WTC11 (cell line): Measurements from ENCODE around the gene ETV6. TPM values are rescaled to one million over a fixed set of nuclear protein-coding genes. Genes with fewer than 3 reads are reported as not detected.

ENCODE experiments used
- ATAC-seq: fragments of 200-7000 bp; cut with Tn5 transposase; 2 replicates; pipeline ENCODE4 v1.10.0; 2021; ENCODE audit warnings: mild to moderate bottlenecking, moderate library complexity
- CTCF ChIA-PET: fragments of 300-600 bp; sonication (Branson Sonifier 250); formaldehyde crosslinking; loops from one replicate; lab custom pipeline; 2021; ENCODE audit warnings: antibody characterized with exemption; lab: Charles Lee
- POLR2A ChIA-PET: fragments of 350-600 bp; sonication (Branson Sonifier 250); formaldehyde crosslinking; loops from one replicate; lab custom pipeline; 2021; ENCODE audit warnings: antibody characterized with exemption; lab: Charles Lee
- DNase-seq: peaks from one replicate; pipeline ENCODE4 v3.0.0; 2021; ENCODE audit warnings: low spot score
- H3K27ac Mint-ChIP-seq: 2 replicates; pipeline ENCODE4 v1.8.0; 2021; ENCODE audit warnings: mixed read lengths
- H3K27me3 Mint-ChIP-seq: 2 replicates; pipeline ENCODE4 v1.8.0; 2021; ENCODE audit warnings: low read depth, mild to moderate bottlenecking, moderate library complexity, mixed read lengths
- H3K36me3 Mint-ChIP-seq: 2 replicates; pipeline ENCODE4 v1.8.0; 2021; ENCODE audit warnings: mixed read lengths
- H3K4me1 Mint-ChIP-seq: 2 replicates; pipeline ENCODE4 v1.8.0; 2022; ENCODE audit warnings: mixed read lengths
- H3K4me3 Mint-ChIP-seq: 2 replicates; pipeline ENCODE4 v1.8.0; 2021; ENCODE audit warnings: mild to moderate bottlenecking, moderate library complexity, mixed read lengths
- H3K9me3 Mint-ChIP-seq: 2 replicates; pipeline ENCODE4 v1.8.0; 2021; ENCODE audit warnings: mixed read lengths
- AR ChIP-seq: fragments of 250-450 bp; sonication (Bioruptor Pico); IDR thresholded peaks from 2 replicates; pipeline ENCODE4 v1.9.0; 2021; ENCODE audit warnings: mild to moderate bottlenecking
- ATF2 ChIP-seq: sonication (generic); formaldehyde crosslinking; IDR thresholded peaks from 2 replicates; pipeline ENCODE4 v1.8.1; 2022; ENCODE audit warnings: low read depth, missing genetic modification reagents, borderline replicate concordance
- ATF6 ChIP-seq: sonication (generic); formaldehyde crosslinking; IDR thresholded peaks from 2 replicates; pipeline ENCODE4 v1.8.1; 2023; ENCODE audit warnings: mild to moderate bottlenecking, missing genetic modification reagents
- CDX4 ChIP-seq: fragments of 250-450 bp; sonication (Bioruptor Pico); IDR thresholded peaks from 2 replicates; pipeline ENCODE4 v1.9.0; 2021; ENCODE audit warnings: moderate library complexity, mild to moderate bottlenecking, inconsistent platforms, borderline replicate concordance
- E2F5 ChIP-seq: sonication (generic); formaldehyde crosslinking; IDR thresholded peaks from 2 replicates; pipeline ENCODE4 v1.8.1; 2022; ENCODE audit warnings: mild to moderate bottlenecking, moderate library complexity, missing genetic modification reagents
- EMX1 ChIP-seq: fragments of 250-450 bp; sonication (Bioruptor Pico); IDR thresholded peaks from 2 replicates; pipeline ENCODE4 v1.8.0; 2021; ENCODE audit warnings: mild to moderate bottlenecking
- FOXP1 ChIP-seq: sonication (generic); formaldehyde crosslinking; IDR thresholded peaks from 2 replicates; pipeline ENCODE4 v1.8.0; 2022; ENCODE audit warnings: missing genetic modification reagents, mild to moderate bottlenecking, moderate library complexity, borderline replicate concordance
- HMGA2 ChIP-seq: fragments of 250-450 bp; sonication (Bioruptor Pico); IDR thresholded peaks from 2 replicates; pipeline ENCODE4 v1.4.0; 2021; ENCODE audit warnings: mild to moderate bottlenecking, moderate library complexity
- KAT7 ChIP-seq: sonication (generic); formaldehyde crosslinking; IDR thresholded peaks from 2 replicates; pipeline ENCODE4 v1.8.1; 2023; ENCODE audit warnings: missing genetic modification reagents, mild to moderate bottlenecking, borderline replicate concordance
- MXD4 ChIP-seq: fragments of 250-450 bp; sonication (Bioruptor Pico); IDR thresholded peaks from 2 replicates; pipeline ENCODE4 v1.8.0; 2021; ENCODE audit warnings: mild to moderate bottlenecking, moderate library complexity, borderline replicate concordance
- MYBL2 ChIP-seq: sonication (generic); formaldehyde crosslinking; IDR thresholded peaks from 2 replicates; pipeline ENCODE4 v1.8.1; 2023; ENCODE audit warnings: mild to moderate bottlenecking, moderate library complexity, missing genetic modification reagents
- NFATC4 ChIP-seq: fragments of 250-450 bp; sonication (Bioruptor Pico); IDR thresholded peaks from 2 replicates; pipeline ENCODE4 v1.9.0; 2021; ENCODE audit warnings: mild to moderate bottlenecking
- PREB ChIP-seq: sonication (generic); formaldehyde crosslinking; IDR thresholded peaks from 2 replicates; pipeline ENCODE4 v1.8.1; 2022; ENCODE audit warnings: mild to moderate bottlenecking, missing genetic modification reagents, moderate library complexity, borderline replicate concordance
- SP1 ChIP-seq: sonication (generic); formaldehyde crosslinking; conservative IDR thresholded peaks from 2 replicates; pipeline ENCODE4 v1.8.1; 2022; ENCODE audit warnings: missing genetic modification reagents
- TEAD1 ChIP-seq: sonication (generic); formaldehyde crosslinking; IDR thresholded peaks from 2 replicates; pipeline ENCODE4 v1.8.0; 2022; ENCODE audit warnings: mild to moderate bottlenecking, missing genetic modification reagents
- ZNF396 ChIP-seq: fragments of 250-450 bp; sonication (Bioruptor Pico); IDR thresholded peaks from 2 replicates; pipeline ENCODE4 v1.8.0; 2021; ENCODE audit warnings: mild to moderate bottlenecking, moderate library complexity, borderline replicate concordance
- total RNA-seq: library from RNA; stranded (reverse); gene quantifications from 3 replicates; pipeline ENCODE4 v1.2.3, GENCODE V29; 2021

ETV6 gene
- total RNA-seq, 1 experiment from 2014 or later: 23.5 TPM

- ATAC-seq: no peak
- CTCF ChIA-PET: interaction anchor here (1.1 kb wide), 1 partner anchor 10 kb away, joined by 4 read pairs; no protein-coding TSS in a partner anchor
- POLR2A ChIA-PET: no interaction called here
- no peak overlapping the region for H3K27ac Mint-ChIP-seq
- H3K27me3 Mint-ChIP-seq: no peaks in the 10 kb centered on the region
- no peak for DNase-seq
- H3K4me3 Mint-ChIP-seq: no peak overlapping the region
- H3K9me3 Mint-ChIP-seq: peaks cover 5% of the 10 kb centered on the region
- no peaks in the 10 kb centered on the region for H3K36me3 Mint-ChIP-seq
- no peak for TF ChIP-seq E2F5 (CRISPR knock-in tag)
- peaks cover 39% of the 10 kb centered on the region for H3K4me1 Mint-ChIP-seq
These were observed 145.3 kb downstream of the ETV6 start for GRCh38 chr12:11794751-11795150.

GRCh38 chr12:11795192-11795912 is 145.9 kb downstream of the ETV6 start:
- no peaks in the 10 kb centered on the region for H3K27me3 Mint-ChIP-seq
- POLR2A ChIA-PET: no interaction called here

More at GRCh38 chr12:11795192-11795912, 145.9 kb downstream of the ETV6 start:
- Mint-ChIP-seq H3K36me3 (no peaks in the 10 kb centered on the region), H3K27ac (no peak overlapping the region), H3K4me3 (no peak overlapping the region), H3K4me1 (peaks cover 34% of the 10 kb centered on the region), H3K9me3 (peaks cover 2% of the 10 kb centered on the region)
- no peak for DNase-seq
- TF ChIP-seq EMX1 (CRISPR knock-in tag): no peak
- no peak for TF ChIP-seq MXD4 (CRISPR knock-in tag)
- TF ChIP-seq HMGA2 (CRISPR knock-in tag): no peak
- TF ChIP-seq FOXP1: no peak
- TF ChIP-seq E2F5 (CRISPR knock-in tag): no peak
- no peak for TF ChIP-seq CDX4 (CRISPR knock-in tag)
- TF ChIP-seq ZNF396: no peak
- TF ChIP-seq NFATC4 (CRISPR knock-in tag): no peak
- no peak for TF ChIP-seq MYBL2 (CRISPR knock-in tag)
- TF ChIP-seq AR (CRISPR knock-in tag): no peak
- no peak for TF ChIP-seq TEAD1
- no peak for TF ChIP-seq PREB (CRISPR knock-in tag)
- no peak for TF ChIP-seq ATF6 (CRISPR knock-in tag)
- TF ChIP-seq KAT7: no peak
- TF ChIP-seq ATF2: no peak
- TF ChIP-seq SP1 (CRISPR knock-in tag): no peak
- ATAC-seq: no peak
- CTCF ChIA-PET: interaction anchor here (0.6 kb wide), 1 partner anchor 96 kb away, joined by 3 read pairs; no protein-coding TSS in a partner anchor
